Posterior cingulate gyrus (tissue), 11 donors: ENCODE data around the gene SMARCA2.
A peak's percentile ranks its signal among the peaks of the same experiment; 100 is the strongest.

Experiments
- DNase-seq, 10 donors: peaks; one replicate each; pipeline versions ENCODE4 v3.0.0 to v3.0.0-alpha.2; 2020 to 2021; ENCODE audit warnings: mixed read lengths in 3 of 10
- intact Hi-C: fragments of 100-400 bp; cut with DNase I; formaldehyde crosslinking; loops from one replicate; pipeline ENCODE4 v1.15.1; 2023

Gene SMARCA2

DNA sequence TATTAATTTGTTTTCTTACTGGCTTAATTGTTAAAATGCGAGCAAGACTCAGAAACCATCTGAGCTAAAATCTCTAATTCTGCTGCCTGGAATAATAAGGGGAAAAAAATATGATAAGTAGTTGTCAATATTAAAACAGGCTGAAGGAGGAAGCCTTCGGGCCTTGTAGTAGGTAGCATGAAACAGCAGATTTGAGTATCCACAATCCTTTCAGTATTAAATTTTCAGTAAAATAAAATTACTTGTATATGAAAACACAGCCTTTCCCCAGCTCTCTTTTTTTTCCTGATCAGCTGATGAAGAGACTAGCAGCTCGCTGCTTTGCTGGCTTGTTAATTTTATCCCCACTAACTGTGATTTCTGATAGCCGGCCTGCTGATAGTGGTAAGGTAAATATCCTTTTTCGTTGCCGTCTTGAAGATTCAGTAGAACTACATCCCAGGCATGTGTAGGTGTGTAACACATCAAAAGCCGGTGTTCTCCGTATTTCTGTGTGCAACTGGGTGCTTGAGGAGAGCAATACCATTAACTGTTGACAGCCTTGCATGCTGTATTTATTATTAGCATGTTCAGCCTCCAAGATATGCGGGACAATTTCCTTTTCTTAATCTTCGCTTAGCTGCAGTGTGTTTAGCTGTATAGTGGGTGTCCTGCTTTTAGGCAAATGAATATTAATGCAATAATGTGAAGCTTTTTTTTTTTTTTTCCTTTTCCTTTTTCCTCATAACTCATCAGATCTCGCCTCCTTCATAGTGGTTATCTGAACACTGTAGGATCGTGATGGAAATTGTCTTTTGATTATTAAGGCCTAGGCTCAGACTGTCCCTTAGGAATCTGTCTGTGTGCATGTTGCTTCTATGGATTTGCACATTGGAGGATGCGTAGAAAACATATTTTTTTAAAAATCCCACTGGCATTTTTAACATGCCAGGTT lies 144.6 kb downstream of the SMARCA2 start:
- intact Hi-C loops = loop anchor here (5.0 to 10.0 kb wide), 3 partner anchors 83 to 675 kb away; partner anchors contain the start of gene VLDLR
- no peak for DNase-seq

DNA sequence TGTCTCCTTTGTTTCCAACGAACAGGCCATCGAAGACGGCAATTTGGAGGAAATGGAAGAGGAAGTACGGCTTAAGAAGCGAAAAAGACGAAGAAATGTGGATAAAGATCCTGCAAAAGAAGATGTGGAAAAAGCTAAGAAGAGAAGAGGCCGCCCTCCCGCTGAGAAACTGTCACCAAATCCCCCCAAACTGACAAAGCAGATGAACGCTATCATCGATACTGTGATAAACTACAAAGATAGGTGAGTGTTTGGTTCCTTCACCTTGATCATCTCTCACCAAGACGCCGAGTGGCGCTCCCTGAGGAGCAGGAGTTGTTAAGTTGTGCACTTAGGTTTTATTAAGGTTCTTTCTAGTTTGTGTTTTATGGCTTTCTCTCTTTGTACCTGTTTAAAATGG lies 146.5 kb downstream of the SMARCA2 start:
- DNase-seq = no peak
- intact Hi-C loops = loop anchor here (5.0 kb wide), 1 partner anchor 81 kb away; no protein-coding TSS in a partner anchor

DNA sequence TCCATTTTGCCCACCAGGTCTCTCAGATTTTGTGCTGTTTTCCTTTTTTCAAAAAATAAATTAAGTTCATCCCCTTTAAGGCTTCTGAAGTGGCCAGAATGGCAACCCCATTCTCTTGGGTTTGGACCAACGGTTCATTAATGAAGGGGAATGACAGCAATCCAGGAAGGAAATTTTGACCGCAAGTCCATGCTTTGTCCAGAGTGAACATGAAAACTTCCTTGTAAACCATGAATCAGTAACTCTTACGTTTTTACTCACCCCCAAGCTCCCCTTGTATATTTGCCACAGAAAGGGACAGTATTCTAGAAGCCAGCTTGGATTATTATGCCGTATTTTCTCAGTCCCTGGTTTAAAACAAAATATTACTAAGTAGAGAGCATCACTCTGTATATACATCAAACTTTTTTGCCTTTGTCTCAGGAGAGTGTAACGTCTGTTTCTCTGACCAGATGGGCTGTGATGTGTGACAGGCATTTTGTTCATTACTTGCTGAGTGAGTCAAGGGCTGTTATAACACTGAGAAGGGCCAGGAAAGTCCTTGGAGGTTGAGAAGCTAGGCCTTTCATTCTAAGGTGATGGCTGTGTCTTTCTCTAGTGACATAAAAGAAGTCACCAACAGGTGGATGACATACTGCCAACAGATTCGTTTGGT lies 148.2 kb downstream of the SMARCA2 start:
- DNase-seq = no peak
- intact Hi-C loops = loop anchor here (5.0 kb wide), 1 partner anchor 79 kb away; no protein-coding TSS in a partner anchor

- no peak for DNase-seq
- intact Hi-C loops = loop anchor here (5.0 kb wide), 1 partner anchor 78 kb away; no protein-coding TSS in a partner anchor
Measured at GRCh38 chr9:2164268-2164667, 149.1 kb downstream of the SMARCA2 start.

DNA sequence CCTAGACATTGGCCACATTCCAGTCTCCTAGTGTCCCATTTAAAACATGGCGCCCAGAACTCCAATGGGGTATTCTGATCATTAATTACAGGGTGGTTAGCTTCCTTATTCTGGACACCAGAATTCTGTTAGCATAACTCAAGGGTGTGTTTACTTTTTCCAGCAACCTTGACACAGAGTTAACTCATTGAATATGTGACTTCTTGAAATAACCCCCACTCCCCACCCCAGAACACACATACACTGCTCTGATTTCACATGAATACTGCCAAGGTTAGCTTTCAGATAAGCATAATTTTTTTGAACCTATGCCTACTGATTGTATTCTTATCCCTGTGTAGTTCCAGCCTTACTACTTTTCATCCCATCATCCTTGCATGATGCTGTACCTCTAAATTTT lies 151.1 kb downstream of the SMARCA2 start:
- intact Hi-C loops = no loop called here
- DNase-seq = no peak

GRCh38 chr9:2169035-2169434 lies 153.9 kb downstream of the SMARCA2 start:
- DNase-seq = no peak
- intact Hi-C loops = no loop called here

DNA sequence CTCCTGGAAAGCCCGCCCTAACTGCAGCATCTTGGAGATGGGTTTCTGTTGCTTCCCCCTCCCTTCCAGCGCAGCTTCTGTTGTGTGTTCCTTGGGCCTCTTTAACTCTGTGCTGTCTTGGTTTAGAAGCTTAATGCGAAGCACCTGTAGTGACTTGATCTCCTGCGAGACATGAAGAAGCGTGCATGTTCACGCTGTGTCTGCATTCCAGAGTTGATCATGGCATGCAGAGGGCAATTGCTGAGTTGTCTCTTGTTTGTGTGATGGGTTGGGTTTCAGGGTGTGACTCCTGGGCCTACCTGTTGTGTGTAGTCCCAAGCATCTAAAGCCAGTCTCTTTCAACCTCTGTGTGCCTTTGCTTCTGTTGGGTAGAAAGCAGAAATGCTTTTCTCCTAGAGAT lies 155.6 kb downstream of the SMARCA2 start:
- DNase-seq = no peak
- intact Hi-C loops = no loop called here

GRCh38 chr9:2173170-2173569 lies 158.0 kb downstream of the SMARCA2 start:
- intact Hi-C loops = no loop called here
- no peak for DNase-seq

DNA sequence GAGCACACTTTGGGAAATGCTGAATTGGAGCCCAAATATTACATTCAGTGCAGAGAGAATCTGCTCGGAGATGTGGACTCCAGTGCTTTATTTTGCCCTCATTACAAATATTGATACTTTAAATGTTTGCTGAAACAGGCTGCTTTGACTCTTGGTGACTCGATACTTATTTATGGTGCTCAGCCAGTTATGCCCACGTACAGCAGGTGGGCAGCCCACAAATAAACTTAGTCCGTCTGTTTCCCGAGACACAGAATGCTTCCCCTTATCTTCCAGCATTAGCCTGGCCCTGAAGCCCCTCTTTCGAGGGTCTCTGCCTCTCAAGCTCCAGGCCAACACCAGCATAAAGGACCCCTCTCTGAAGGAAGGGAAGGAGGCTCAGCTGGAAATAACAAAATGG lies 158.7 kb downstream of the SMARCA2 start:
- no peak for DNase-seq
- intact Hi-C loops = no loop called here

DNA sequence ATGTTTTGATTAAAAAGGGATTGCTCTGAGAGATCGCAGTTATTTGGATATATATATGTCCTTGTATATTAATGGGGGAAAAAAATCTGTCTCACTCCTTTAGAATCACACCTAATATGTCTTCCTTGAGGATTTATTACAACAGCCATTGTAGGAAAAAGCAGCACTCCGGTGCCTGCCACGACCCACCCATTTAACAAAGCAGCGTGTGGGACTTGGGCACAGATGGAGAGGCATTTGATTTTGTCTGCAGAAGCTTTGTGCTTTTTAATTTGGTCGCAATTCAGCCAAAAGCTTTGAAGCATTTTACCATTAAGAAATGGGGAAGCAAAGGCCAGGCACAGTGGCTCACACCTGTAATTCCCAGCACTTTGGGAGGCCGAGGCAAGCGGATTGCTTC lies 159.2 kb downstream of the SMARCA2 start:
- intact Hi-C loops = no loop called here

DNA sequence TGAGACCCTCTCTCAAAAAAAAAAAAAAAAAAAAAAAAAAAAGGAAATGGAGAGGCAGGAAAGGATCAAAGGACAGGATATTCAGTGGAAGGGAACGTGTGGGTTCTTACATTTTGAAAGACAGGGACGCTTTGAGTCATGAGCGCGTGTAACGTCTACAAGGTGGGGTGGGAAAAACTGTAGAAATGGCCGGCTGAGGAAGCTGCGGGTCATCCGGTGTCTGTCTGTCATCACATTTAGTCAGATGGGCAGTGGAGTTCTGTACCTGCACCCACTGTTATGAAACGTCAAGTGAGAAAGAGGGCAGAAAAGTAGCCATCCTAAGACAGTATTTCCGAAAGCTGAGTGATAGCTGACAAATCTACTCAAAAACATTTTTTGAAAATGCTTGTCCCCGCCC lies 159.8 kb downstream of the SMARCA2 start:
- intact Hi-C loops = no loop called here
- no peak for DNase-seq

More for the DNA sequence above, 159.2 kb downstream of the SMARCA2 start:
- DNase-seq = peak in 1 of 10 donors; percentile 79

- intact Hi-C loops = no loop called here
- no peak for DNase-seq
Measured at GRCh38 chr9:2177121-2177520, 162.0 kb downstream of the SMARCA2 start.

DNA sequence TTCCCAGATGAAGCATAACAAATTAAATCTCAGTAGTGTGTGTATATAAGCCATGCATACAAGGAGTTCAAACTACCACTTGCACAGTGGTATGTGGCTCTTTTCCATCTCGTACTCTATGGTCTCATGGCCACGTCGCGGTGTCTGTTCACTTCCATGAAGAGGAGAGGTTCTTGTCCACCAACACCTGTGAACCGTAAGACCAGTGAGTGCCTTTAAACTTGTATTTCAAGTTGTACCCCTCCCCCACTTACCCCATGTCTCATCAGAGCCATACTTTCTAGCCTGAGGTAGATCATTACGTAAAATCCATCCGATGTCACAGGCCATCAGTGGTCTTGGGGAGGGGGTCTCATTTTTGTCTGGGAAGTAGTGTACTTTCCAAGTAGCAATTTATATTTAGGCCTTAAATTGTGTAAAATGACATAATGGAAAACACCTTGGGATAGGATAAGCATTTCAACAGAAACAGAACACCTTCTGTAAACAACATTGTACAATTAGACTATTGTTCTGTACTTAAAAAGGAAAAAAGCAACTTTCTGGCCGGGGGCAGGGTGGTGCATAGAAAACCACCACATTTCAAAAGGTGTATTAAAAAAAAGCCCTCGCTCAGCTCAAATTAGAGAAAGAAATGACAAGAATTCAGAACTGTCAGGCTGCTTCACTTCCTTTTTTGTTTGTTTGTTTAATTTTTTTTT lies 163.0 kb downstream of the SMARCA2 start:
- DNase-seq = no peak
- intact Hi-C loops = no loop called here

DNA sequence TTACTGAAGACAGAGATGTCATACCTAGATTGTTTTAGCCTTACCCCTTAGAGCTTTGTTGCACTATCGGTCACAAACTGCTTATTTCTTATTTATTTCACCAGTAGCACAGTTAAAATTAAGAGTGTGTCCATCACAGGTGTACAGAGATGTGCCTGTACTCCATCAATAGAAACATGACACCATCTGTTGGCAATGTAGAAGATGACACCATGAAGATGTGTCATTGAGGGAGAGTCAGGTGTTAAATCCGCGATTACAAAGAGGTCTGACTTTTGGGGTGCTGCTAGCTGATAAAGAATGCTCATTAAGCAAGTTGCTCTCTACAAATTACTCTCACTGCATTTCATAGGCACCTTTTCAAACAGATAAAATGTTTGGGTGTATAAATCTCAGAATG lies 164.4 kb downstream of the SMARCA2 start:
- intact Hi-C loops = no loop called here
- DNase-seq = no peak

GRCh38 chr9:2180154-2180553 lies 165.0 kb downstream of the SMARCA2 start:
- intact Hi-C loops = no loop called here
- DNase-seq = no peak

- no peak for DNase-seq
- intact Hi-C loops = no loop called here
Measured at GRCh38 chr9:2180704-2181103, 165.6 kb downstream of the SMARCA2 start.

DNA sequence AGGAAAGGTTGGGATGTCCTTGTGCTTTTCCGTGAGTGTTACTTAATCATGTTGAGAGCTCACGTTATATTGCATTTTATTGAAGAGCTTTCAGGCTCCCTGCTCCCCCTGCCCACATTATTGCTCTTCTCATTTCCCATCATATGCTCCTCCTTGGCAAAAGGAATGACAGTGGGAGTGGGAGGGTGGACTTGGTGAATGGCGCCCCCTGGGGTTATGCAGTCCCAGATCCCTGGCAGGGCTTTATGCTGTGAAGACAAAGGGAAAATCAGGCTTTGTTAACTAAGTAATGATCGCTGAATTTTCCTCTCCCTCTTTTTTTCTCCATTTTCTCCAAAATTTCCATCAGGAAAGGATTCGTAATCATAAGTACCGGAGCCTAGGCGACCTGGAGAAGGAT lies 166.6 kb downstream of the SMARCA2 start:
- DNase-seq = peak in 4 of 10 donors; percentile 31 to 87 (median 38)
- intact Hi-C loops = no loop called here

- intact Hi-C loops = no loop called here
- peak in 1 of 10 donors; percentile 20 for DNase-seq
Measured at GRCh38 chr9:2190939-2191608, 175.9 kb downstream of the SMARCA2 start.

GRCh38 chr9:2191609-2191972 lies 176.4 kb downstream of the SMARCA2 start:
- intact Hi-C loops = no loop called here
- no peak for DNase-seq

DNA sequence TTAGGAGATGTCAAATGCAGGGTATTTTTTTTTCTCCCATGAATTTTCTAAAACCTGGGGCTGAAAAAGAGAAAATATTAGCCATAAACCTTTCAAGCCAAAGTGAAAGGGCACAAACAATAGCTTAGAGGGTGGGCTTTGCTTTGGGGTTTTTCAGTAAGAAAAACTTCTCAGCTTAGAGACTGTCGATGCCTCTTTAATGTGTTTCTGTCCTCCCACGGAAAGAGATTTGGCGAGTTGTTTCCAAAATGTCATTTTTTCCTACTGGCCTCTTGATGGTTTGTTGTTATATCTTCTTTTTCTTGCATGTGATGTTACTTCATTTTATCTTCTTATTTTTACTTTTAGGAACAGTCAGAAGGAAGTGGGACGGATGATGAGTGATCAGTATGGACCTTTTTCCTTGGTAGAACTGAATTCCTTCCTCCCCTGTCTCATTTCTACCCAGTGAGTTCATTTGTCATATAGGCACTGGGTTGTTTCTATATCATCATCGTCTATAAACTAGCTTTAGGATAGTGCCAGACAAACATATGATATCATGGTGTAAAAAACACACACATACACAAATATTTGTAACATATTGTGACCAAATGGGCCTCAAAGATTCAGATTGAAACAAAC lies 177.3 kb downstream of the SMARCA2 start:
- intact Hi-C loops = no loop called here
- DNase-seq = no peak
